SJCRH30 (cell line): ENCODE measurements around the gene UBR7. TPM values are rescaled to one million over a fixed set of nuclear protein-coding genes. Genes with fewer than 3 reads are reported as not detected.
"Not testable (repeated sequence)": the region's sequence is repeated elsewhere in the genome, so short reads cannot be mapped to it uniquely, and the experiment has no call there.

Source experiments
- DNase-seq, 2 experiments: peaks; one replicate each; pipeline ENCODE4 v3.0.0-alpha.2; 2015 to 2020
- H3K27ac ChIP-seq: fragments of 250-450 bp; sonication (Bioruptor Pico); 2 replicates; pipeline ENCODE4 v1.5.1; 2020; ENCODE audit warnings: mild to moderate bottlenecking, moderate library complexity
- H3K27me3 ChIP-seq: fragments of 250-450 bp; sonication (Bioruptor Pico); 2 replicates; pipeline ENCODE4 v1.5.1; 2020; ENCODE audit warnings: mild to moderate bottlenecking, moderate library complexity
- H3K36me3 ChIP-seq: fragments of 250-450 bp; sonication (Bioruptor Pico); 2 replicates; pipeline ENCODE4 v1.5.1; 2020; ENCODE audit warnings: mild to moderate bottlenecking, moderate library complexity
- H3K4me1 ChIP-seq: fragments of 250-450 bp; sonication (Bioruptor Pico); 2 replicates; pipeline ENCODE4 v1.5.1; 2020; ENCODE audit warnings: mild to moderate bottlenecking, moderate library complexity
- H3K4me3 ChIP-seq: fragments of 250-450 bp; sonication (Bioruptor Pico); 2 replicates; pipeline ENCODE4 v1.5.1; 2020; ENCODE audit warnings: mild to moderate bottlenecking, moderate library complexity
- H3K9me3 ChIP-seq: fragments of 250-450 bp; sonication (Bioruptor Pico); replicated peaks from 2 replicates; pipeline ENCODE4 v1.5.1; 2020; ENCODE audit warnings: mild to moderate bottlenecking, moderate library complexity
- total RNA-seq: library from RNA; depleted of rRNA; stranded (reverse); fragments of >200 nt; shearing (Covaris generic); gene quantifications from 2 replicates; pipeline ENCODE4 v1.2.3, GENCODE V29; 2014; rRNA removed

UBR7 gene, protein sequence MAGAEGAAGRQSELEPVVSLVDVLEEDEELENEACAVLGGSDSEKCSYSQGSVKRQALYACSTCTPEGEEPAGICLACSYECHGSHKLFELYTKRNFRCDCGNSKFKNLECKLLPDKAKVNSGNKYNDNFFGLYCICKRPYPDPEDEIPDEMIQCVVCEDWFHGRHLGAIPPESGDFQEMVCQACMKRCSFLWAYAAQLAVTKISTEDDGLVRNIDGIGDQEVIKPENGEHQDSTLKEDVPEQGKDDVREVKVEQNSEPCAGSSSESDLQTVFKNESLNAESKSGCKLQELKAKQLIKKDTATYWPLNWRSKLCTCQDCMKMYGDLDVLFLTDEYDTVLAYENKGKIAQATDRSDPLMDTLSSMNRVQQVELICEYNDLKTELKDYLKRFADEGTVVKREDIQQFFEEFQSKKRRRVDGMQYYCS
- 47.4 and 53.4 TPM in 2 replicates for total RNA-seq

DNA sequence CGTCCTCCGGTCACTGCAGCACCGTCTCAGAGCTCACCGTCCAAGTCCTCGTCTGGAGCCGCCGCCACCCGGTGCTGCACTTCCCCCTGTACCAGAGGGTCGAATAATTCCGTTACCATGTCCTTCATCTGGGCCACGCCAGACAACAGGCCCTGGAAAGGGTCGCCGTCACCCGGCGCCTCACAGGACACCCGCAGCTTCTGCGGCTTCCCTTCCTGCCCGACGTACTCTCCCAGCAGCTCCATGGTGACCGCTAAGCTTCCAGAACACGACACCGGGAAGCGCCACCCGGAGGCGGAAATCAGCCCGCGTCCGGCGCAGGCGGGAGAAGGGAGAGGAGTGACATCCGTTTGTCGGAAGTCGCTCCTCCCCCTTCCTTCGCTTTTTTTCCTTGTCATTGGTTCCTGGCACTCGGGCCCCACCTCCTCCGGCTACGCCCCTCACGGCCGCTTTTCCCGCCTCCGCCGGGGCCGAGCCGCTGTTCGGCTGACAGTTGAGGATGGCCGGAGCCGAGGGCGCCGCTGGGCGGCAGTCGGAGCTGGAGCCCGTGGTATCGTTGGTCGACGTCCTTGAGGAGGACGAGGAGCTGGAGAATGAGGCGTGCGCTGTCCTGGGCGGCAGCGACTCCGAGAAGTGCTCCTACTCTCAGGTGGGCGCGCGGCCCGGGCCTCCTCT lies at the start of gene UBR7, which contains the start of gene GON7:
UBR7 (plus strand) TSS at position 464 of the 675 bp plus-strand sequence; CDS start at position 500, 36 bp downstream.
GON7 (minus strand) TSS at position 273 of the 675 bp plus-strand sequence; CDS start at position 245, 28 bp downstream.
- Histone ChIP-seq H3K27me3 (no peaks in the 10 kb centered on the region), H3K36me3 (peaks cover 6% of the 10 kb centered on the region), H3K4me3 (peak within 1 kb of the TSS; percentile 79), H3K27ac (peak within 1 kb of the TSS; percentile 71), H3K4me1 (no peaks in the 10 kb centered on the region), H3K9me3 (no peaks in the 10 kb centered on the region)
- peak; percentile 97 for DNase-seq

DNA sequence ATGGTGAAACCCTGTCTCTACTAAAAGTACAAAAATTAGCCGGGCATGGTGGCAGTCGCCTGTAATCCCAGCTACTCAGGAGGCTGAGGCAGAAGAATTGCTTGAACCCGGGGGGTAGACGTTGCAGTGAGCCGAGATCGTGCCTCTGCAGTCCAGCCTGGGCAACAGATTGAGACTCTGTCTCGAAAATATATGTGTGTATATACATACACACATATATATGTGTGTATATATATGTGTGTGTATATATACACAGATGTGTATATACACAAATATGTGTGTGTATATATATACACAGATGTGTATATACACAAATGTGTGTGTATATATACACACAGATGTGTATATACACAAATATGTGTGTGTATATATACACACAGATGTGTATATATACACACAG lies 48.7 kb upstream of the UBR7 start:
- not testable (repeated sequence) for H3K4me1 ChIP-seq, H3K4me3 ChIP-seq, H3K27ac ChIP-seq, DNase-seq, H3K36me3 ChIP-seq, H3K27me3 ChIP-seq, H3K9me3 ChIP-seq

DNA sequence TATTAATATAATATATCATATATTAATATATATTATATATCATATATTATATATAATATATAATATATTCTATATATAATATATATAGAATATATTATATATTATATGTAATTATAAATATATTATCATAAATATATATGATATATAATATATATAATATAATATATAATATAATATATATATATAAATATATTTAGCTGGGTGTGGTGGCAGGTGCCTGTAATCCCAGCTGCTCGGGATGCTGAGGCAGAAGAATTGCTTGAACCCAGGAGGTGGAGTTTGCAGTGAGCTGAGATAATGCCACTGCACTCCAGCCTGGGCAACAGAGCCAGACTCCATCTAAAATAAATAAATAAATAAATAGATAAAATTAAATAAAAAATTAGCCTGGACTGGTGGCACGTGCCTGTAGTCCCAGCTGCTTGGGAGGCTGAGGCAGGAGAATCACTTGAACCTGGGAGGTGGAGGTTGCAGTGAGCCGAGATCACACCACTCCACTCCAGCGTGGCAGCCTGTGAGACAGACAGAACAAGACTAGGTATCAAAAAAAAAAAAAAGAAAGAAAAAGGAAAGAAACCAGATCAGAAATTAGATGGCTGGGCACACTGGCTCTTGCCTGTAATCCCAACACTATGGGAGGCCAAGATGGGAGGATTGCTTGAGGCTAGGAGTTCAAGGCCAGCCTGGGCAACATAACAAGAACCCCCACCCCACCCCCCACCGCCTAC lies 47.3 kb upstream of the UBR7 start:
- not testable (repeated sequence) for DNase-seq, H3K27ac ChIP-seq, H3K27me3 ChIP-seq, H3K4me3 ChIP-seq, H3K36me3 ChIP-seq, H3K4me1 ChIP-seq, H3K9me3 ChIP-seq

DNA sequence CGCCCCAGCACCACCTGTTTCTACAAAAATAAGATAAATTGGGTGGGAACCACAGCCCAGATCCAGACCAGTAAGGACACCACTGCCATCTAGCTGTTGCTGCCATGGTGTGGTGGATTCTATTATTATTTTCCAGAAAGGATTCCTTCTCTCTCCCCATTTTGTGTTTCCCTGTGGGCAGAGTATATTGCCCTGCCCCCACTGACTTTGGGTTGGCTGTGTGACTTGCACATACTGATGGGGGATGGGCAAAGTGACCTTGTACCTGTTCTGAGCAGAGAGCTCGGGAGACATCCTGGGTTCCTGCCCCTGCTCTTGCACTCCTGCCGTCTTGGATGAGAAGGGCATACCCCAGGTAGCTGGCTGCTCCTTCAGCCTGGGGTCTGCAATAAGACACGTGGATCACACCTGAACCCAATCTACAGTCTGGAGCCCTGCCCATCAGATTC lies 46.7 kb upstream of the UBR7 start:
- Histone ChIP-seq H3K4me1 (no peaks in the 10 kb centered on the region), H3K9me3 (no peaks in the 10 kb centered on the region; the same call in 1 of the 2 replicates), H3K27ac (no peak overlapping the region), H3K27me3 (no peaks in the 10 kb centered on the region), H3K36me3 (no peaks in the 10 kb centered on the region), H3K4me3 (no peak overlapping the region)
- DNase-seq = peak; percentile 25 to 52

DNA sequence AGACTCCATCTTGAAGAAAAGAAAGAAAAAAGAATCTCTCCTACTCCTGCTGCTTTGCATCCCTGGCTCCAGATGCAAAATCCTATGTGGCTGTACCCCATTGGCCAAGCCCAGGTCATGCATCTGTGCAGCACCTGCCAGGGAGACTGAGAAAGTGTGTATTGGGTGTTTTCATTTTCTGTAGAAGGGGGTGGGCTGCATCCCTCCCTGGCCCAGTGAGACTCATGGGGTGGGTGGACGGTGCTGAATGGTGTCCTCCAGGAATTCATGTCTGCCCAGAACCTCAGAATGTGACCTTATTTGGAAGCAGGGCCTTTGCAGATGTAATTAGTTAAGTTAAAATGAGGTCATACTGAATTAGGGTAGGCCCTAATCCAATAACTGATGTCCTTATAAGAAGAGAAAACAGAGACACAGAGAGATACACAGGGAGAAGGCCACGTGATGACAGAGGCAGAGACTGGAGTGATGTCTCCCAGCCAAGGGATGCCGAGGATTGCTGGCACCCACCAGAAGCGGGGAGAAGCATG lies 45.6 kb upstream of the UBR7 start:
- no peaks in the 10 kb centered on the region for H3K27me3 ChIP-seq
- H3K27ac ChIP-seq = no peak overlapping the region
- no peaks in the 10 kb centered on the region for H3K4me1 ChIP-seq
- no peaks in the 10 kb centered on the region for H3K36me3 ChIP-seq
- no peak overlapping the region for H3K4me3 ChIP-seq
- DNase-seq = no peak
- H3K9me3 ChIP-seq = no peaks in the 10 kb centered on the region; the same call in 1 of the 2 replicates

DNA sequence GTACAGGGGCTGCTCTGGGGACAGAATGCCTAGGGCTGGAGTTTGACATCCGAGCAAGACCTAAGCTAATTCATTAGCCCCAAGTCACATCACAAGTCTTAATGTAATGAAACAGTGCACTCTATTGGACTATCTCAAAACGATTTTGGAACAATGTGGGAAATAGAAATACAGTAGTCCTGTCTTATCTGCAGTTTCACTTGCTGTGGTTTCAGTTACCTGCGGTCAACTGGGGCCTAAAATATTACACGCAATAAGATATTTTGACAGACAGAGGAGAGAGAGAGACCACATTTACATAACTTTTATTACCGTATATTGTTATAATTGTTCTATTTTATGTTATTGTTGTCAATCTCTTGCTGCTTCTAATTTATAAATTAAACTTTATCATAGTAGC lies 43.5 kb upstream of the UBR7 start:
- H3K27me3 ChIP-seq = no peaks in the 10 kb centered on the region
- no peaks in the 10 kb centered on the region for H3K4me1 ChIP-seq
- H3K36me3 ChIP-seq = no peaks in the 10 kb centered on the region
- no peaks in the 10 kb centered on the region; the same call in 1 of the 2 replicates for H3K9me3 ChIP-seq
- no peak overlapping the region for H3K4me3 ChIP-seq
- no peak overlapping the region for H3K27ac ChIP-seq
- DNase-seq = no peak

DNA sequence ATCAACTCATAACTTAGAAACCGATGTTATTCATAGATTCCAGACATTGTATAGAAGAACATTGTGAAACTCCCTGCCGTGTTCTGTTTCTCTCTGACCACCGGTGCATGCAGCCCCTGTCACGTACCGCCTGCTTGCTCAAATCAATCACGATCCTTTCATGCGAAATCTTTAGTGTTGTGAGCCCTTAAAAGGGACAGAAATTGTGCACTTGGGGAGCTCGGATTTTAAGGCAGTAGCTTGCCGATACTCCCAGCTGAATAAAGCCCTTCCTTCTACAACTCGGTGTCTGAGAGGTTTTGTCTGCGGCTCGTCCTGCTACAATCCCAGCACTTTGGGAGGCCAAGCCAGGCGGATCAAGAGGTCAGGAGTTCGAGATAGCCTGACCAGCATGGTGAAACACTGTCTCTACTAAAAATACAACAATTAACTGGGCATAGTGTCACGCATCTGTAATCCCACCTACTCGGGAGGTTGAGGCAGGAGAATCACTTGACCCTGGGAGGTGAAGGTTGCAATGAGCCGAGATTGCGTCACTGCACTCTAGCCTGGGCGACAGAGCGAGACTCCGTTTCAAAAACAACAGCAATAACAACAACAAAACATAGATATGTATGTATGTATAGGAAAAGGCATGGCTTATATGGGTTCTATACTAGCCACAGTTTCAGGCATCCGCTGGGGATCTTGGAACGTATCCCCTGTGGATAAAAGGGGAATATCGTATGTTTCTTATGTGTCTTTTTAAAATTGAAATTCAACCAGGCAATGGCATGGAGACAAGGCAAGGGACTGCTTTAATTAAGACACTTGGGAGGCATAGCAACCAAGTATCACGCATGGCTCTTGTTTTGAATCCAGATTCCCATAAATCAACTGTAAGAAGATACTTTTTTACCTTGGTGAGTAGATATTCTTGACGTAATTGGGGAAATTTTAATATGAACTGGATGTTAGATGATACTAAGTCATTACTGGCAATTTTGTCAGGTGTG lies 41.5 kb upstream of the UBR7 start:
- H3K9me3 ChIP-seq, H3K27ac ChIP-seq, H3K4me1 ChIP-seq, DNase-seq, H3K36me3 ChIP-seq, H3K4me3 ChIP-seq, H3K27me3 ChIP-seq: not testable (repeated sequence)

DNA sequence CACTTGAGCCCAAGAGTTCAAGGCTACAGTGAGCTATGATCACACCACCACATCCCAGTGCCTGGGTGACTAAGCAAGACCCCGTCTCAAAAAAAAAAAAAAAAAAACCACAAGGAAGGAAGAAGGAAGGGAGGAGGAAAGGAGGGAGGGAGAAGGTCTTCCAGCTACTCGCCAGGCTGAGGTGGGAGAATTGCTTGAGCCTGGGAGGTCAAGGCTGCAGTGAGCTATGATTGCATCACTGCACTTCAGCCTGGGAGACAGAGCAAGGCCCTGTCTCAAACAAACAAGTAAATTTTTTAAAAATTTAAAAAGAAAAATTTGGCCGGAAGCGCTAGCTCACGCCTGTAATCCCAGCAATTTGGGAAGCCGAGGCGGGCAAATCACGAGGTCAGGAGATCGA lies 38.4 kb upstream of the UBR7 start:
- not testable (repeated sequence) for DNase-seq, H3K4me1 ChIP-seq, H3K4me3 ChIP-seq, H3K27me3 ChIP-seq, H3K9me3 ChIP-seq, H3K27ac ChIP-seq, H3K36me3 ChIP-seq

DNA sequence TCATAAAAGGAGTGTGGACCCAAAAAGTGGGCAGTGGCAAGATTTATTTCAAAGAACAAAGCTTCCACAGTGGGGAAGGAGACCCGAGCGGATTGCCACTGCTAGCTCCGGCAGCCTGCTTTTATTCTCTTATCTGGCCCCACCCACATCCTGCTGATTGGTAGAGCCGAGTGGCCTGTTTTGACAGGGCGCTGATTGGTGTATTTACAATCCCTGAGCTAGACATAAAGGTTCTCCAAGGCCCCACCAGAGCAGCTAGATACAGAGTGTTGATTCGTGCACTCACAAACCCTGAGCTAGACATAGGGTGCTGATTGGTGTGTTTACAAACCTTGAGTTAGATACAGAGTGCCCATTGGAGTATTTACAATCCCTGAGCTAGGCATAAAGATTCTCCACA lies 37.4 kb upstream of the UBR7 start:
- H3K27ac ChIP-seq, H3K36me3 ChIP-seq, H3K27me3 ChIP-seq, H3K4me1 ChIP-seq, DNase-seq, H3K9me3 ChIP-seq, H3K4me3 ChIP-seq: not testable (repeated sequence)

DNA sequence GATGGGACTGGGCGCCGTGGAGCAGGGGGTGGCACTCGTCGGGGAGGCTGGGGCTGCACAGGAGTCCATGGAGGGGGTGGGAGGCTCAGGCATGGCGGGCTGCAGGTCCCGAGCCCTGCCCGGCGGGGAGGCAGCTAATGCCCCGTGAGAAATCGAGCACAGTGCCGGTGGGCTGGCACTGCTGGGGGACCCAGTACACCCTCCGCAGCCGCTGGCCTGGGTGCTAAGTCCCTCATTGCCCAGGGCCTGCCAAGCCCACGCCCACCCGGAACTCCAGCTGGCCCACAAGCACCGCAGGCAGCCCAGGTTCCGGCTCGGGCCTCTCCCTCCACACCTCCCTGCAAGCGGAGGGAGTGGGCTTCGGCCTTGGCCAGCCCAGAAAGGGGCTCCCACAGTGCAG lies 36.9 kb upstream of the UBR7 start:
- H3K27me3 ChIP-seq, H3K36me3 ChIP-seq, DNase-seq, H3K9me3 ChIP-seq, H3K27ac ChIP-seq, H3K4me1 ChIP-seq, H3K4me3 ChIP-seq: not testable (repeated sequence)

DNA sequence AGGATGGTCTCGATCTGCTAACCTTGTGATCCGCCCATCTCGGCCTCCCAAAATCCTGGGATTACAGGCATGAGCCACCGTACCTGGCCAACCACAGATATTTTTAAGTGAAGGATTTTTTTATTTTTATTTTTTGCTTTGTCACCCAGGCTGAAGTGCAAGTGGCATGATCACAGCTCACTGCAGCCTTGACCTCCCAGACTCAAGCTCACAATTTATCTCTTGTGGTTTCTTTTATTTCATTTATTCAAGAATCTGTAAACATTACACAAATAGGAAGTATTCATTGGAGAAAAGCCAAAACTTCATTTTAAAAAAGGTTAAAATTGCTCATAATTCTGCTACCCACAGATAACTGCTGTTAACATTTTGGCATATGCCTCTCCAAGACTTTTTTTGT lies 35.7 kb upstream of the UBR7 start:
- H3K27me3 ChIP-seq = no peaks in the 10 kb centered on the region; the same call in 1 of the 2 replicates
- DNase-seq = no peak
- no peaks in the 10 kb centered on the region for H3K36me3 ChIP-seq
- H3K4me3 ChIP-seq = no peak overlapping the region
- H3K27ac ChIP-seq = no peak overlapping the region
- no peaks in the 10 kb centered on the region for H3K9me3 ChIP-seq
- H3K4me1 ChIP-seq = peaks cover 12% of the 10 kb centered on the region

DNA sequence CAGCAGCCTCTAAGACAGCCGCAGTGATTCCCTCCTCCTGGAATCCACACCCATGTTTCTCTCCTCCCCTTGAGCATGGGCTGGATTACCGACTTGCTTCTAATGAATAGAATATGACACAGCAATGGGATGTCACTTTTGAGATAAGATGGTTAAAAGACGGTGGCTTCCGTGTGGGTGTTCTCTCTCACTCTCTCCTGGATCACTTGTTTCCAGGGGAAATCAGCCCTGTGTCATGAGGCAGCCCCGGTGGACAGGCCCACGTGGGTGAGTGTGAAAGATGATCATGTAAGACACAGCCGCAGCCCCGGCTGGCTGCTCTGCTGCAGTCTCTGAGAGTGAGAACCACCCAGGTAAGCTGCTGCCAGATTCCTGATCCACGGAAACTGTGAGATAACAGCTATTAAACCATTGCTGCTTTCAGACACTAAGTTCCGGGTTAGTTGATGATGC lies 33.1 kb upstream of the UBR7 start:
- Histone ChIP-seq H3K9me3 (no peaks in the 10 kb centered on the region), H3K4me1 (peaks cover 16% of the 10 kb centered on the region), H3K4me3 (no peak overlapping the region), H3K36me3 (no peaks in the 10 kb centered on the region), H3K27ac (no peak overlapping the region), H3K27me3 (no peaks in the 10 kb centered on the region; the same call in 1 of the 2 replicates)
- peak; percentile 24 to 42 for DNase-seq

DNA sequence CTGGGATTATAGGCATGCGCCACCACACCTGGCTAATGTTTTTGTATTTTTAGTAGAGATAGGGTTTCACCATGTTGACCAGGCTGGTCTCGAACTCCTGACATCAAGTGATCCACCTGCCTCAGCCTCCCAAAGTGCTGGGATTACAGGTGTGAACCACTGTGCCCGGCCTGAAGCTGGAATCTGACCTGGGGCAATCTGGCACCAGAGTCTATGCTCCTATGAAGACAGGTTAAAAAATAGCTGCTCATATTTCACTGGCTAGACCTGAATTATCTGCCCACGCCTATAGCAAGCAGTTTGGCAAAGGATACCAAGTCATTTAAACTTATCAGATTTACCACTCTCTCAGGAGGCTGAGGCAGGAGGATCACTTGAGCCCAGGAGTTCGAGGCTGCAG lies 32.3 kb upstream of the UBR7 start:
- not testable (repeated sequence) for H3K36me3 ChIP-seq, H3K4me3 ChIP-seq, H3K9me3 ChIP-seq, H3K27ac ChIP-seq, H3K27me3 ChIP-seq, DNase-seq
- peaks cover 16% of the 10 kb centered on the region for H3K4me1 ChIP-seq

DNA sequence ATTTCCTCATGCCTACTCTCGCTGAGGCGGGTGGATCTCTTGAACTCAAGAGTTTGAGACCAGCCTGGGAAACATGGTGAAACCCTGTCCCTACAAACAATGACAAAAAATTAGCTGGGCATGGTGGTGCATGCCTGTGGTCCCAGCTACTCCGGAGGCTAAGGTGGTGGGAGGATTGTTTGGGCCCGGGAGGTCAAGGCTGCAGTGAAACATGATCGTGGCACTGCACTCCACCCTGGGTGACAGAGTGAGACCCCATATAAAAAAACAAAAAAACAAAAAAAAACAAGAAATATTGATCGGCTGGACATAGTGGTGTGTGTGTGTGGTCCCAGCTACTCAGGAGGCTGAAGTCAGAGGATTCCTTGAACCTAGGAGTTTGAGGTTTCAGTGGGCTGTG lies 31.6 kb upstream of the UBR7 start:
- no peak overlapping the region for H3K4me3 ChIP-seq
- H3K27ac ChIP-seq = no peak overlapping the region
- H3K36me3 ChIP-seq = no peaks in the 10 kb centered on the region
- H3K4me1 ChIP-seq = peaks cover 16% of the 10 kb centered on the region
- H3K27me3 ChIP-seq = no peaks in the 10 kb centered on the region; the same call in 1 of the 2 replicates
- DNase-seq = peak in 1 of 2 experiments; percentile 29
- H3K9me3 ChIP-seq = no peaks in the 10 kb centered on the region
